Measurements from ENCODE around the gene FAM200A. TPM values are rescaled to one million over a fixed set of nuclear protein-coding genes. Genes with fewer than 3 reads are reported as not detected.
A peak's percentile ranks its signal among the peaks of the same experiment; 100 is the strongest.

Gene FAM200A
- total RNA-seq (2012; rRNA removed) (5.9 and 10.3 TPM in 2 replicates), polyA plus RNA-seq (2012; rRNA removed) (4.5 and 6.0 TPM in 2 replicates), Bru-seq, nascent RNA (percentile 61 among the genes with signal in this experiment), BruChase-seq, experiment 1, labeled RNA remaining after a 6-hour chase (percentile 70 among the genes with signal in this experiment), BruChase-seq, experiment 2, labeled RNA remaining after a 2-hour chase (percentile 69 among the genes with signal in this experiment)
- 1.4 and 1.6 TPM in 2 replicates for polyA plus RNA-seq (2012; cell fraction: cytosol; rRNA removed)
- 0.41 and 1.9 TPM in 2 replicates for polyA plus RNA-seq (2012; cell fraction: nucleus; rRNA removed; ENCODE audit: low replicate concordance)
- long read RNA-seq, transcript FAM200A-202 (2 exons, 2,480 nt), result major isoform, 12 of 15 reads
- long read RNA-seq, partial matches to known transcripts, result 0 of 15 reads
- long read RNA-seq, other reads (novel, unspliced or antisense), result 3 of 15 reads

DNA sequence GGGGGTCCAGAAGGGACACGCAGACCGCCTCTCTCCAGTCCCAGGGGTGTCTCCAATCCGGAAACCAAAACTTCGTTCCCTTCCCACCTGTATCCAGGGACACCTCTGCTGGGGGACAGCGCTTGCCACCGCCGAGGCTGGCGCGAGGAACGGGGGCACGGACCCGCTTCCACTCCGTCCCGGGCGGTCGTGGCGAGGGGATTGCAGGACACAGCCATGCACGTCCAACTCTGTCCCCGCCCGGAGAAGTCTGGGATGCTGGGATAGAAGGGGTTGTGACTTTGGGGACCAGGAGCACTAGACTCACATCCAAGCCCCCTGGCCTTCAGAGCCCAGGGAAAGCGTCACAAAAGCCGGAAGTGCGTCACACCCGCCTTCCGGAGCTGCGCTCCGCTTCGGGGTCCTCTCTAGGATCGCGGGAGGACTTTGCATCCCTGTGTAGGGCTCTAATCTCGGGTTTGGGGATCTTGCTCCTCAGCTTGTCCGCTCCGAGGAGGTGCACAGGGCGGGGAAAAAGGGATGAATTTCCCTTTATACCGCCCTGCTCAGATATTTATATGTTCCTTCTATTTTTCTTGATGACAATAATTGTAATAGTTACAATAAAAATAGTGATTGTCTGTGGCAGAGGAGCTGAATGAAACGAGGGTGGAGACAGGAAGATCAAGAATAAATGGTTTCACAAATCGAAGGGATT lies at the start of gene FAM200A:
FAM200A (minus strand) TSS at position 348 of the 697 bp plus-strand sequence. CDS start 3,707 bp downstream, outside the sequence.
- 3% methylated on average over 8 of the region's 37 CpGs; no CpG with 5 or more reads in 1 of the 2 experiments for WGBS, 2 experiments (ENCODE audit: extremely low coverage in 2 of 2, insufficient read length in 1 of 2)
- peak within 1 kb of the TSS; percentile 78 for H2BK5ac ChIP-seq (ENCODE audit: low read depth, low read length, poor library complexity, severe bottlenecking)
- in situ Hi-C loops (cut with MboI; ENCODE audit: low sequenced_read_pairs), result no loop called here

More for the DNA sequence above, at the start of gene FAM200A:
- peaks cover 8% of the 10 kb centered on the region; the same call in 1 of the 2 replicates for H3K9me1 ChIP-seq (ENCODE audit: insufficient read depth, low read length)
- ChIA-PET CTCF (no interaction called here), POLR2A (ENCODE audit: unreplicated experiment) (no interaction called here)
- no peak within 1 kb of the TSS for H2BK15ac ChIP-seq (ENCODE audit: low read depth, low read length)
- BruUV-seq (replicated peaks), result no TSS peak
- peak; percentile 95 for DNase-seq
- peak within 1 kb of the TSS; percentile 76 for H3K56ac ChIP-seq (ENCODE audit: extremely low read depth, insufficient read depth, low read length)
- H2BK20ac ChIP-seq (ENCODE audit: low read depth, low read length), result peak within 1 kb of the TSS; percentile 38; the same call in 1 of the 2 replicates
- H3K79me1 ChIP-seq (ENCODE audit: low read depth in 1 of 2, low read length in 2 of 2), result peaks cover 24 to 51% of the 10 kb centered on the region in 2 experiments
- ATAC-seq (ENCODE audit: low read depth), result peak; percentile 97
- peaks cover 5% of the 10 kb centered on the region for H3K9me3 ChIP-seq (ENCODE audit: control insufficient read depth, insufficient read depth, low read length)
- H3K18ac ChIP-seq (ENCODE audit: low read depth, low read length), result peak within 1 kb of the TSS; percentile 80
- peak within 1 kb of the TSS; percentile 37 for H2BK120ac ChIP-seq (ENCODE audit: low read depth, low read length)
- H3K27me3 ChIP-seq (ENCODE audit: control insufficient read depth, insufficient read depth, low read length), result no peaks in the 10 kb centered on the region
- dilution Hi-C loops (cut with HindIII; ENCODE audit: low sequenced_read_pairs, unreplicated experiment) (no loop called here), intact Hi-C loops (cut with micrococcal nuclease) (loop anchor here (2.0 kb wide), 1 partner anchor 47 kb away; the partner anchor contains the start of gene ZKSCAN5)
- no peaks in the 10 kb centered on the region for H3K4me1 ChIP-seq (ENCODE audit: control insufficient read depth, insufficient read depth, low read length)
- peak within 1 kb of the TSS; percentile 97 for H3K4me2 ChIP-seq (ENCODE audit: low read depth, low read length)
- H2AK9ac ChIP-seq (replicated peaks; ENCODE audit: low read depth, low read length, poor library complexity), result peak within 1 kb of the TSS; percentile 88
- peak within 1 kb of the TSS; percentile 58 to 99 for H4K8ac ChIP-seq (ENCODE audit: low read depth in 2 of 2, low read length in 2 of 2)
- H3K14ac ChIP-seq (replicated peaks; ENCODE audit: low read depth, low read length), result peak within 1 kb of the TSS; percentile 95
- peak within 1 kb of the TSS; percentile 98 for H4K5ac ChIP-seq (ENCODE audit: low read depth, low read length)
- H3K9ac ChIP-seq (ENCODE audit: low read depth, low read length), result peak within 1 kb of the TSS; percentile 99
- TF ChIP-seq RFX5 (IDR thresholded peaks at IDR 0.05; ENCODE audit: low read depth, low read length) (no peak), ELK1 (IDR thresholded peaks at IDR 0.05; ENCODE audit: borderline replicate concordance, low read depth, low read length) (no peak), RCOR1 (IDR thresholded peaks at IDR 0.05; ENCODE audit: insufficient replicate concordance, low read length) (no peak), NFE2L2 (IDR thresholded peaks at IDR 0.05; ENCODE audit: low read depth, low read length) (peak; percentile 2; the same call in 1 of the 2 replicates), MAZ (IDR thresholded peaks at IDR 0.05; ENCODE audit: borderline replicate concordance, low read depth, low read length) (peak; percentile 48; the same call in 1 of the 2 replicates), POLR2A (IDR thresholded peaks at IDR 0.05; ENCODE audit: low read depth, low read length) (peak; percentile 86), MXI1 (IDR thresholded peaks at IDR 0.05; ENCODE audit: borderline replicate concordance, low read depth, low read length) (0 out of 2 replicates have a peak, but pooled peaks have one; percentile 33), SMC3 (IDR thresholded peaks at IDR 0.05; ENCODE audit: low read depth, low read length) (no peak), FOS (IDR thresholded peaks at IDR 0.05; ENCODE audit: low read depth, low read length) (no peak), CHD1 (IDR thresholded peaks at IDR 0.05; ENCODE audit: low read depth, low read length) (no peak), CEBPB (IDR thresholded peaks at IDR 0.05; ENCODE audit: low read depth, low read length) (no peak)
- TF ChIP-seq, protein P1, sequence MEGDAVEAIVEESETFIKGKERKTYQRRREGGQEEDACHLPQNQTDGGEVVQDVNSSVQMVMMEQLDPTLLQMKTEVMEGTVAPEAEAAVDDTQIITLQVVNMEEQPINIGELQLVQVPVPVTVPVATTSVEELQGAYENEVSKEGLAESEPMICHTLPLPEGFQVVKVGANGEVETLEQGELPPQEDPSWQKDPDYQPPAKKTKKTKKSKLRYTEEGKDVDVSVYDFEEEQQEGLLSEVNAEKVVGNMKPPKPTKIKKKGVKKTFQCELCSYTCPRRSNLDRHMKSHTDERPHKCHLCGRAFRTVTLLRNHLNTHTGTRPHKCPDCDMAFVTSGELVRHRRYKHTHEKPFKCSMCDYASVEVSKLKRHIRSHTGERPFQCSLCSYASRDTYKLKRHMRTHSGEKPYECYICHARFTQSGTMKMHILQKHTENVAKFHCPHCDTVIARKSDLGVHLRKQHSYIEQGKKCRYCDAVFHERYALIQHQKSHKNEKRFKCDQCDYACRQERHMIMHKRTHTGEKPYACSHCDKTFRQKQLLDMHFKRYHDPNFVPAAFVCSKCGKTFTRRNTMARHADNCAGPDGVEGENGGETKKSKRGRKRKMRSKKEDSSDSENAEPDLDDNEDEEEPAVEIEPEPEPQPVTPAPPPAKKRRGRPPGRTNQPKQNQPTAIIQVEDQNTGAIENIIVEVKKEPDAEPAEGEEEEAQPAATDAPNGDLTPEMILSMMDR (conservative IDR thresholded peaks at IDR 0.05; ENCODE audit: low read depth, low read length), result no peak
- peaks cover 11% of the 10 kb centered on the region for H3K36me3 ChIP-seq (ENCODE audit: control insufficient read depth, insufficient read depth, low read length)
- H3K23ac ChIP-seq (ENCODE audit: low read depth, low read length), result peak within 1 kb of the TSS; percentile 84
- H3K4ac ChIP-seq (ENCODE audit: low read depth, low read length), result peak within 1 kb of the TSS; percentile 93
- peak within 1 kb of the TSS; percentile 91 for H3K27ac ChIP-seq (ENCODE audit: insufficient read depth, low read length)
- no peaks in the 10 kb centered on the region for H4K20me1 ChIP-seq (ENCODE audit: insufficient read depth, low read length)
- peak within 1 kb of the TSS; percentile 71 for H4K91ac ChIP-seq (ENCODE audit: insufficient read depth, low read depth, low read length)
- peak within 1 kb of the TSS; percentile 53; the same call in 1 of the 2 replicates for H2AK5ac ChIP-seq (ENCODE audit: low read depth, low read length)
- peak within 1 kb of the TSS; percentile 96 for H2AFZ ChIP-seq (replicated peaks; ENCODE audit: low read length, poor library complexity)
- H3K4me3 ChIP-seq (ENCODE audit: insufficient read depth, low read depth, low read length), result peak within 1 kb of the TSS; percentile 97

Data from IMR-90 (cell line).